Esophagus mucosa (tissue), 1 donor: ENCODE results near the gene APBB2. TPM values are rescaled to one million over a fixed set of nuclear protein-coding genes. Genes with fewer than 3 reads are reported as not detected.
"Not testable (repeated sequence)": the region's sequence is repeated elsewhere in the genome, so short reads cannot be mapped to it uniquely, and the experiment has no call there.

Experiments used
- ATAC-seq: fragments of 200-7000 bp; cut with Tn5 transposase; one replicate; pipeline ENCODE4 v1.9.1; 2020
- total RNA-seq: library from RNA; stranded (reverse); gene quantifications from one replicate; pipeline ENCODE4 v1.2.4, GENCODE V29; 2023
- donor health status: DM: yes; HTN: yes; CAD: no.

APBB2 gene
- total RNA-seq, 1 donor from 2014 or later = 13.3 TPM

DNA sequence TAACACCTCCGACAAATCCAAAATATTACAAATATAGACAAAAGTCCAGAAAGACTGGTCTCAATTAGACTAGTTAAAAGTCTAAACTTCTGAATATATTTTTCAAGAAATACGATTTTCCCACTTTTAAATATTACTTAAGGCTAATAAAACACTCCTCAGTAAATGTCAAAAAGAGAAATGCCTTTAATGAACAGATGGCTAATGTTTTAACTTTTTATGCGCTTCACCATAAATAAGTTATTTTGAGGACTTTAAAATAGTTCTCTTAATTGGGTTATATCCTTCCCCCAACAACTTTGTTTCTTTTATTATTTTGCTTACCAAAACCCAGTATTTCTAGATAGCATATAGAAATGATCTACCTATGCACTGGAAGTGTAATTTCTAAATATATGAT lies 201.4 kb downstream of the APBB2 start:
- ATAC-seq = no peak

DNA sequence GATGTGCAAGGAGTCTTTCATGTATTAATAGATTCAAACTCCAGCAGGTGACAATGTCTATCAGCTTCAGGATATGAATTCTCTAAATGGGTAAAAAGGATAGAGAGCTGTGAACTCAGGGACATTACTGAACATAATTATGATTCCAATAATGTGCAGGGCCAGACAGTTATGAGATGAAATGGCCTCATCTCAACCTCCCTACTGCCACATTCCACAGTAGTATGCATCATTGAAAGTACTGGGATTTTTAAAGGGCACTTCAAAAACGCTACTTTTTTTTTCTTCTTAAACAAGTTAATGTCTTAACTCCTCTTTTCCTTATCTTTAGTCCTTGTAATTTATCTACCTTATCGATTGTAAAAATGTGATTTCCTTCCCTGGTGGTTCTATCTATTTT lies 202.0 kb downstream of the APBB2 start:
- no peak for ATAC-seq

DNA sequence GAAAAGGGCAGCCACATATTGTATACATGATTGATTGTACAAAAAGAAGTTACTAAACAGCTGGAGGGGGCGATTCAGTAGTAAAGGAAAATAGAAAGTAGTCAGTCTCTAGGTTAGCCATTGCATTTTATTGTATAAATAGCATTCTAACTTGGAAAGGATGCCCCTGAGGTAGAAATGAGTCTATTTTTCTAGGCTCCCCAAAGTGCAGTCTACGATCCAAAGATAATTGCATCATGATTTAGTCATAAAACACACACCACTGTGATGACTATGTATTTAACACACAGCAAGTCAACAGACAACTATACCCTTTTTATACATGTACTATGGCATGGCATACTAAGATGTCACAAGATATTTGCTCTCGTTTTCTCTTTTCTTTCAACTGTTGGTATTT lies 204.9 kb downstream of the APBB2 start:
- ATAC-seq = peak; percentile 83

DNA sequence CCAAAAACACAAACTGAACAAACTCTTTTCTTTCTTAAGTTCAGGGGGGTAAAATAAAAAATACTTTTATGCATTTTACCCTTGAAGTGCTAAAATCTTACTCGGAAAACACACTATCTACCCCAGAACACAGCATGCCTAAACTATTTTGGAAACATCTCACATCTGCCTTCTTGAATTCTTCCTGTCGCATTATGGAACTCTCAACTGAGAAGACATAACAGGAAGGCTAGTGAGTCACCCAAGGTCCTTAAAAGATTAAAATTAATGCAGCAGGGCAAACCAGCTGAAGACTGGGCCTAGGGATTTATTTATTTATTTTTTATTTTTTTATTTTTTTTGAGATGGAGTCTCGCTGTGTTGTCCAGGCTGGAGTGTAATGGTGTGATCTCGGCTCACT lies 208.2 kb downstream of the APBB2 start:
- ATAC-seq = peak; percentile 42

- no peak for ATAC-seq
These were observed 212.0 kb downstream of the APBB2 start for GRCh38 chr4:41002309-41002708.

GRCh38 chr4:41000356-41000755 lies 214.0 kb downstream of the APBB2 start:
- no peak for ATAC-seq

DNA sequence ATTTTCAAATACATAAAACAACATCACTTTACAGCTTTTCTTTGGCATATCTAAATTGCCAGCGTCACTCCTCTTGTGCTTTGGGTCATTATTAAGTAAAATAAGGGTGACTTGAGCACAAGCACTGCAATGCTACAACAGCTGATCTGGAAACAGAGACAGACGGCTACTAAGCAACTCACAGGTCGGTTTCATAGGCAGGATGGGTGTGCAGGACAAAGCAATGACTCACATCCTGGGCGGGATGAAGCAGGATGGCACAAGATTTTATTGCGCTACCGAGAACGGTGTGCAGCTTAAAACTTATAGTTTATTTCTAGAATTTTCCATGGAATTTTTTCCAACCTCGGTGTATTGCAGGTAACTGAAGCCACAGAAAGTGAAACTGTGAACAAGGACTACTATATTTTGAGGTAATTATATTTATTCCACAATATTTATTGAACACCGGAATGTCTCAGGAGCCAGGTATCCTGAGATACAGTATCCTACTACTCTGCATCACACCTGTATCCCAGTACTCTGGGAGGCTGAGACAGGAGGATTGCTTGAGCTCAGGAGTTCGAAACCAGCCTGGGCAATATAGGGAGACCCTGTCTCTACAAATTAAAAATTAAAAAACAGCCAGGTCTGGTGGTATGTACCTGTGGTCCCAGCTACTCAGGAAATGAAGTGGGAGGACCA lies 215.5 kb downstream of the APBB2 start:
- peak; percentile 97 for ATAC-seq

GRCh38 chr4:40995850-40996249 lies 218.5 kb downstream of the APBB2 start:
- ATAC-seq = no peak

- ATAC-seq = peak; percentile 50
These were observed 220.0 kb downstream of the APBB2 start for GRCh38 chr4:40994321-40994720.

- ATAC-seq = not testable (repeated sequence)
These were observed 221.0 kb downstream of the APBB2 start for GRCh38 chr4:40993296-40993693.

DNA sequence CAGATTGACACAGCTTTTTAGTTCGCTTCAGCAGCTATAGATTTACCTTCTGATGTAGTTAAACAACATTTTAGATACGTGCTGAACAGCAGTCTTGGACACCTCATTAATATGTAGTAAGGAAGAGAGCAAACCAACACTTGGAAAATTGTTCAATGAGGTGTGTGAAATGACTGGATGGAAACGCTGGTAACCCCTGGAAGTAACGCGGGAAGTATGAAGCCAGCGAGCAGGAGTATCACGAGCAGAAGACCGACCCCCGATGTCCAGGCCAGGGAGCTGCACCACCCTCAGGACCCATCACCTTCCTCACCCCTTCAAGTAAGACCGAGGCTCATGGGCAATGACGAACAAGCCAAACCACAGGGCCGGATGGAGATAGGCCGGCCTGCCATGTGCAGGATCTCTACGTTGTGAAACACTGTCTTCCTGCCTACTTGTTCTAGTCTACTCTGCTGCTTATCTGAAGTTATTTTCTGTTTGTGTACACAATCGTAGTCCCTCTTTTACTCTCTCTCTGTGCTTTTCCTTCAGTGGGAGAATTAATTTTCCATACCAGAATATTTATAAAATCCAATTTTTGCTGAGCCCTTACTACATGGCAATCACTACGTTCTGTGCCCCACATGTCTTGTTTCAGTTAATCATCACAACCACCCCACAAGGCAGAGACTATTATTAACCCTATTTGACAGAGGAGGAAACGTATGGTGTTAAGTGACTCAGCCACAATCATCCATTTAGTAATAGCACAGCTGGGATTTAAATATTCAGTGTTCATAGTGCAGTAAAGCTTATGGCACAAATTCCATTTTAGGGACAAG lies 221.7 kb downstream of the APBB2 start:
- peak; percentile 77 for ATAC-seq

- ATAC-seq = no peak
These were observed 222.4 kb downstream of the APBB2 start for GRCh38 chr4:40991908-40992307.

GRCh38 chr4:40990899-40991265 lies 223.5 kb downstream of the APBB2 start:
- ATAC-seq = no peak

DNA sequence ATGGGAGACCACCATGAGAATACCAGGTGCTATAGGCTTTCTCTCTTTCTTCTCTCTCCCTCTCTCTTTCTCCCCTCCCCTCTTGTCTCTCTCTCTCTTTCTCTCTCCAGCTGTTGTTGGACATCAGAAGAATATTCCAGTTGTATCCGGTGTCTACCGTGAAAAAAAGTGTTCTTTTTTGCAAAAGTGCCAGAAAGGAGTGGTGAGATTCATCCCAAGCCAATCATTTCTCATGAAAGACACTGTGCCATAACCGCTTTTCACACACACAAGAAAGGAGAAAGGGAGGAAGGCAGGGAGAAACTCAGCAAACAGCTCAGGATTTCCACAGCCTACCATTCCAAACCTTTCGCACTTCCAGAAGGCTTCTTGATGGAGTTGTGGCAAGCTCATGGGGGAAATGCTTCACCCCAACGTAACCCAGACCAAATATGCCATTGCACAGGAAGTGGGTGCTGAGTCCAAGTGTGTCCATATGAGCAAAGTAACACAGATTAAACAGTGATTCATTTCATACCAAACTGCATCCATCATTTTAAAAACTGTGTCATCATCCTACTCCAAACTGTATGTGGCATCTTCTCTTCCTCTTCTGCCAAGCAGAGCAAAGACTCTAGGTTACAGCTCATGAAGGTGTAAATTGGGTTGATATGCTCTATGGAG lies 224.0 kb downstream of the APBB2 start:
- ATAC-seq = peak; percentile 86

GRCh38 chr4:40987151-40987550 lies 227.2 kb downstream of the APBB2 start:
- no peak for ATAC-seq

- ATAC-seq = no peak
These were observed 228.0 kb downstream of the APBB2 start for GRCh38 chr4:40986375-40986774.

DNA sequence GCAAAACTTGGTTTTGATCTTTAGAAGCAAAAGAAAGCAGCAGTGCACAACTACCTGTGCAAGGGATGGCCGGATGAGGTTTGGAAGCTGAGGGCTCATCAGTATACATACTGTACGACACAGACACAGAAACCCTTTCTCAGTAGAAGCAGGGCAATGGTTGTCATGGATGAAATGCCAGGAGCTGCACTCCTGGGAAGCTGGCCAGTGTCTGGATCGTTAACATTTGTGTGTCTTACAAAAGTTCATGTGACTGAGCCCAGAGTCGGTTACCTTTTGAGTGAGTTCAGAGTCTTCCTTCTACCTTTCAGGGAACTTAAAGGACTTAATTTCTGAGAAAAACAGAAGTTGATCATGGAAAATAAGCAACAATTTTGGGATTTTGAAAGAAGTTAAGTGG lies 230.3 kb downstream of the APBB2 start:
- ATAC-seq = no peak

DNA sequence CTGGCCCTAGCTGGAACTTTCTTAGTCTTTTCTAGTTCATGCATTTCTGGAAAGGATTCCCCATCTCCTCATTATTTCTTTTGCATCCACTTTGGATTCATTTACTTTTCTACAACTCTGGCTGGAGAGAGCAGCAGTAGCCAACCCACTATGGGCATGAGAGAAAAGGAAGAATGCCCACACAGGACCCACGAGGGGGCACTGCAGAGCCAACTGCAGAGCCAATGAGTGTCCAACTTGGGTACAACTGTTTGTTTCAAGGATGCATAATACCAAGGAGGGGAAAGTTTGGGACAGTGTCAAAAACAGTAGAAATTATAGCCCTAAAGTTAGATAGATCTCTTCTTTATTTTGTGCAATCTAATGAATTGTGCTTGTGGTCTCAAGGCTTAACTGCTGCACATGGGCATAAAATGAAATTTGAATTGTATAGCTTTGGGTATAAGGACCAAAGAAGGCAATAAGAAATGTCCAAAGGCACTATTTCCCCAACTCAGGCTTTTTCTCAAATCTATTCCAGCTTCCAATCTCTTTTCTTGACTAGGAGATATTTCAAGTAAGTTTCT lies 233.9 kb downstream of the APBB2 start:
- ATAC-seq = no peak

DNA sequence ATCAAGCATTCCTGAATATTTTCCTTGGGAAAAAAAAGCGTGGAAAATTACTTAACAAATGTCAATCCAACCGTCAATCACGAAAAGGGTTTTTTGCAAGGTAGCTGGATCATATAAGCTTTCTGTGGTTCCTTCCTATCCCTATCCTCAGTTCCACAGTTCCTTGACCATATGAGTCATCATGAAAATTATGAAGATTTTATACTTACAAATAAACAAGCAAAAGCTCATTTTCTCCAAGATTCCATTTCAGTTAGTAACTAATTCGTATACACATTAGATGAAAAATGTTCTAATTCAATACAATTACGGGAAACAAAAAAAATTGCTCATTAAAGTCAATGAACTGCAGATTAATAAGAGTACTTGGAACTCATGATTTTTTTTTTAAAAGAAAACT lies 235.8 kb downstream of the APBB2 start:
- ATAC-seq = no peak

- no peak for ATAC-seq
These were observed 238.0 kb downstream of the APBB2 start for GRCh38 chr4:40976343-40976742.

DNA sequence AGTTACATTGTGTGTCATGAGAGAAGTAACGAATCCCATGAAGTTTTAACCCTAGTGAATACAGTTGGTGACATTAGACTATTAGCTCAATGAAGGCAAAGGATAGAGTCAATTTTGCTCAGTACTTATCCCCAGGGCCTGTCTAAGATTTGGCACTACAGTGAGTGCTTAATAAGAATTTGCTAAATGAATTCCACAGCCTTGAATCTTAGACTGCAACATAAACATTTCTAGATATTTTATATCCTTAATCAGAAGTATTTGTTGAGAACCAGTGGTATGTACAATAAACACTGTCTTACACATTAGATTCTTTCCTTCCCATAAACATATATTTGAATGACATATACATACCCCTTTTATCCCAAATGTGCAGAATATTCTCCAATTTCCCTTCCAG lies 241.6 kb downstream of the APBB2 start:
- no peak for ATAC-seq

- ATAC-seq = no peak
These were observed 243.0 kb downstream of the APBB2 start for GRCh38 chr4:40971338-40971737.

GRCh38 chr4:40969501-40969900 lies 244.8 kb downstream of the APBB2 start:
- ATAC-seq = no peak
